Fibroblast of mammary gland (primary cell): ENCODE results near the gene LRIG1.

Source experiments
- DNase-seq: peaks from one replicate; pipeline ENCODE4 v3.0.0-alpha.2; 2010; ENCODE audit warnings: low read depth
- H3K4me3 ChIP-seq: 2 replicates; pipeline ENCODE4 v1.5.1; 2011; ENCODE audit warnings: low read depth, mild to moderate bottlenecking, low read length, moderate library complexity; ENCODE audit not compliant: control insufficient read depth
- CTCF ChIP-seq: conservative IDR thresholded peaks from 2 replicates; pipeline ENCODE4 v1.5.1; 2011; ENCODE audit warnings: low read depth, low read length, inconsistent platforms; ENCODE audit not compliant: control insufficient read depth, insufficient read depth

LRIG1 gene

GRCh38 chr3:66348704-66349103 is 152.1 kb downstream of the LRIG1 start:
- H3K4me3 ChIP-seq, result no peak overlapping the region
- DNase-seq, result no peak
- TF ChIP-seq CTCF, result no peak

GRCh38 chr3:66344848-66345578 is 155.8 kb downstream of the LRIG1 start:
- H3K4me3 ChIP-seq, result no peak overlapping the region
- no peak for DNase-seq
- TF ChIP-seq CTCF, result no peak

GRCh38 chr3:66344391-66344811 is 156.4 kb downstream of the LRIG1 start:
- no peak overlapping the region for H3K4me3 ChIP-seq
- no peak for DNase-seq
- no peak for TF ChIP-seq CTCF

GRCh38 chr3:66342717-66343356 is 158.0 kb downstream of the LRIG1 start:
- TF ChIP-seq CTCF, result no peak
- no peak for DNase-seq
- no peak overlapping the region for H3K4me3 ChIP-seq

GRCh38 chr3:66338927-66339326 is 161.9 kb downstream of the LRIG1 start:
- TF ChIP-seq CTCF, result no peak
- peak; percentile 53 for DNase-seq
- H3K4me3 ChIP-seq, result no peak overlapping the region

- no peak overlapping the region for H3K4me3 ChIP-seq
- no peak for TF ChIP-seq CTCF
- peak; percentile 43 for DNase-seq
These were observed 164.5 kb downstream of the LRIG1 start for GRCh38 chr3:66336333-66336766.

- no peak for TF ChIP-seq CTCF
- DNase-seq, result no peak
- H3K4me3 ChIP-seq, result no peak overlapping the region
These were observed 165.2 kb downstream of the LRIG1 start for GRCh38 chr3:66335671-66336070.
